ENCODE data around the gene AHCYL2.
"Not testable (repeated sequence)": the region's sequence is repeated elsewhere in the genome, so short reads cannot be mapped to it uniquely, and the experiment has no call there.

Gene AHCYL2

DNA sequence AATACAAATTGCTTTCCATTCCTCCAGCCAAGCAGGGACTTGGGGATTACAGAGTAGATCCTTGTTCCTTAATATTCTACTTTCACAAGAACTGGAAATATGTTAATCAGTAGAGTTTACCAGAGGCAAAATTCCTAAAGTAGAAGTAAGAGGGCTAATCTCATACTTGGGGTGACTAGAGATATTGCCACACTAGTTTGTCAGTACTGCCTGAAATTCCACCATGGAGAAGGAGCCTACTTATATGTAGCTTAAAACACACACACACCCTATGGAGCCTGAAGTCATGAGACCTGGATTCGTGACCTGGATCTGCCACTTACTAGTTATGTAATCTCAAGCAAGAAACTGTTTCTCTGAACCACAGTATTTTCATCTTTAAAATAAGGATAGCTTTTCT is 243.3 kb downstream of the AHCYL2 start:
- no peak for DNase-seq (ENCODE audit: extremely low spot score)
- ChIA-PET CTCF (no interaction called here), POLR2A (no interaction called here)
- TF ChIP-seq L3MBTL2 (conservative IDR thresholded peaks at IDR 0.05) (no peak), TARDBP (IDR thresholded peaks at IDR 0.05) (no peak), SUZ12 (IDR thresholded peaks at IDR 0.05) (no peak), FOXK2 (IDR thresholded peaks at IDR 0.05) (no peak), SP1 (IDR thresholded peaks at IDR 0.05) (no peak), BHLHE40 (IDR thresholded peaks at IDR 0.05; ENCODE audit: borderline replicate concordance) (no peak), ARNT (IDR thresholded peaks at IDR 0.05) (no peak), CTBP1 (IDR thresholded peaks at IDR 0.05; ENCODE audit: borderline replicate concordance) (no peak), LEF1 (IDR thresholded peaks at IDR 0.05; ENCODE audit: borderline replicate concordance) (no peak), ZNF384 (IDR thresholded peaks at IDR 0.05) (no peak), FOXM1 (IDR thresholded peaks at IDR 0.05; ENCODE audit: borderline replicate concordance) (no peak)
- TF ChIP-seq, protein P1, sequence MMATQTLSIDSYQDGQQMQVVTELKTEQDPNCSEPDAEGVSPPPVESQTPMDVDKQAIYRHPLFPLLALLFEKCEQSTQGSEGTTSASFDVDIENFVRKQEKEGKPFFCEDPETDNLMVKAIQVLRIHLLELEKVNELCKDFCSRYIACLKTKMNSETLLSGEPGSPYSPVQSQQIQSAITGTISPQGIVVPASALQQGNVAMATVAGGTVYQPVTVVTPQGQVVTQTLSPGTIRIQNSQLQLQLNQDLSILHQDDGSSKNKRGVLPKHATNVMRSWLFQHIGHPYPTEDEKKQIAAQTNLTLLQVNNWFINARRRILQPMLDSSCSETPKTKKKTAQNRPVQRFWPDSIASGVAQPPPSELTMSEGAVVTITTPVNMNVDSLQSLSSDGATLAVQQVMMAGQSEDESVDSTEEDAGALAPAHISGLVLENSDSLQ (IDR thresholded peaks at IDR 0.05) = no peak

GRCh38 chr7:129468547-129468946 is 243.7 kb downstream of the AHCYL2 start:
- POLR2A ChIA-PET = no interaction called here
- CTCF ChIA-PET = no interaction called here
- TF ChIP-seq CTBP1 (IDR thresholded peaks at IDR 0.05; ENCODE audit: borderline replicate concordance) = no peak
- TF ChIP-seq ELF4 (IDR thresholded peaks at IDR 0.05) = no peak
- TF ChIP-seq L3MBTL2 (conservative IDR thresholded peaks at IDR 0.05) = no peak
- no peak for TF ChIP-seq FOXM1 (IDR thresholded peaks at IDR 0.05; ENCODE audit: borderline replicate concordance)
- TF ChIP-seq FOXA1 (IDR thresholded peaks at IDR 0.05) = no peak
- TF ChIP-seq ZNF384 (IDR thresholded peaks at IDR 0.05) = no peak
- TF ChIP-seq TARDBP (IDR thresholded peaks at IDR 0.05) = no peak
- no peak for TF ChIP-seq BHLHE40 (IDR thresholded peaks at IDR 0.05; ENCODE audit: borderline replicate concordance)
- no peak for TF ChIP-seq SP1 (IDR thresholded peaks at IDR 0.05)
- TF ChIP-seq NFRKB (IDR thresholded peaks at IDR 0.05) = no peak
- no peak for TF ChIP-seq HDGF (IDR thresholded peaks at IDR 0.05; ENCODE audit: borderline replicate concordance)
- no peak for DNase-seq (ENCODE audit: extremely low spot score)

DNA sequence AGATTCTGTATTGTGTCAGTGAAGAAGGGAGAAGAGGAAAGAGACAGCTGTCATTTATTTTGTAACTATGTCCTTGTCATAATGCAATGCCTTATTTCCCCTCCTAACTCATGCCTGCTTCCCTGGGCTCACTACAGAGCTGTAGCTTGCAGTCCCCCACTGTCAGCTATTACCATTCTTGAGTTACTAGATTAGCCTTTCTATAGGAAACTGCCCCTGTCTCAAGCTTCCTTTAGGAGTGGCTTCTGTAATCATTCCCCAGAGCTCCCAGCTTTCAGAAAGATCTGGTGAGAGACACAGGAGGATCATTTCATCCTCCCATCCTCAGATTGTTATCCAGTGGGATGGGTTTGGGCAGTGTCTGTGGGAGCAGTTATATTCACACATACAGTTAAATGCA is 245.1 kb downstream of the AHCYL2 start:
- POLR2A ChIA-PET = no interaction called here
- no peak for TF ChIP-seq FOXA1 (IDR thresholded peaks at IDR 0.05)
- TF ChIP-seq, protein P1 (IDR thresholded peaks at IDR 0.05) = no peak
- TF ChIP-seq SUZ12 (IDR thresholded peaks at IDR 0.05) = no peak
- no peak for TF ChIP-seq ELF4 (IDR thresholded peaks at IDR 0.05)
- TF ChIP-seq L3MBTL2 (conservative IDR thresholded peaks at IDR 0.05) = no peak
- TF ChIP-seq TARDBP (IDR thresholded peaks at IDR 0.05) = no peak
- TF ChIP-seq SP1 (IDR thresholded peaks at IDR 0.05) = no peak
- no peak for DNase-seq (ENCODE audit: extremely low spot score)
- CTCF ChIA-PET = interaction anchor here (0.7 to 2.9 kb wide), 2 partner anchors 76 to 101 kb away, joined by 3 to 27 read pairs; no protein-coding TSS in a partner anchor

DNA sequence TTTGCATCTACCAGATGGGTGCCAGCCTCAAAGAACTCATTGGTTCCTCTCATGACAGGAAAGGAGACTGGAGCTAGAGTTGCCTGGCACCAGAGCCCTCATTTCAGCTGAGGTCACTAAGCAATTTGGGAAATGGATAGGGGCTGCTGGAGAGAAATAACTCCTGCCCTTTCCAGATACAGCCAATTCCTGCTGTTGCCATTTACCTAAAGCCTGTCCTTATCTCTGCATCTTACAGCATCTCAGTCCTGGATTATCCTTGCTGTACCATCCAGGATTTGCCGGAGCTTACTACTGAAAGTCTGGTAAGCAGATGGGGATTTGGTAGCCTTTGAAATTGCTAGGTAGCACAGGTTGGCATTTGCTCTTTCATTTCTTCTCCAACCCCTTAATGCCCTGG is 245.6 kb downstream of the AHCYL2 start:
- ChIA-PET POLR2A (no interaction called here), CTCF (interaction anchor here (2.9 kb wide), 1 partner anchor 101 kb away, joined by 27 read pairs; no protein-coding TSS in a partner anchor)
- TF ChIP-seq LEF1 (IDR thresholded peaks at IDR 0.05; ENCODE audit: borderline replicate concordance) = no peak
- no peak for TF ChIP-seq L3MBTL2 (conservative IDR thresholded peaks at IDR 0.05)
- no peak for TF ChIP-seq TARDBP (IDR thresholded peaks at IDR 0.05)
- TF ChIP-seq ARNT (IDR thresholded peaks at IDR 0.05) = no peak
- no peak for TF ChIP-seq ELF4 (IDR thresholded peaks at IDR 0.05)
- no peak for TF ChIP-seq SP1 (IDR thresholded peaks at IDR 0.05)
- no peak for TF ChIP-seq BHLHE40 (IDR thresholded peaks at IDR 0.05; ENCODE audit: borderline replicate concordance)
- no peak for DNase-seq (ENCODE audit: extremely low spot score)

- DNase-seq (ENCODE audit: extremely low spot score) = no peak
- TF ChIP-seq L3MBTL2 (conservative IDR thresholded peaks at IDR 0.05) (no peak), LEF1 (IDR thresholded peaks at IDR 0.05; ENCODE audit: borderline replicate concordance) (no peak), ARNT (IDR thresholded peaks at IDR 0.05) (no peak)
- TF ChIP-seq, protein P1 (IDR thresholded peaks at IDR 0.05) = no peak
- ChIA-PET CTCF (interaction anchor here (0.6 to 2.9 kb wide), 5 partner anchors 12 to 253 kb away, joined by 3 to 27 read pairs (median 3); no protein-coding TSS in a partner anchor), POLR2A (no interaction called here)
Observed at GRCh38 chr7:129471402-129471827, 246.6 kb downstream of the AHCYL2 start.

DNA sequence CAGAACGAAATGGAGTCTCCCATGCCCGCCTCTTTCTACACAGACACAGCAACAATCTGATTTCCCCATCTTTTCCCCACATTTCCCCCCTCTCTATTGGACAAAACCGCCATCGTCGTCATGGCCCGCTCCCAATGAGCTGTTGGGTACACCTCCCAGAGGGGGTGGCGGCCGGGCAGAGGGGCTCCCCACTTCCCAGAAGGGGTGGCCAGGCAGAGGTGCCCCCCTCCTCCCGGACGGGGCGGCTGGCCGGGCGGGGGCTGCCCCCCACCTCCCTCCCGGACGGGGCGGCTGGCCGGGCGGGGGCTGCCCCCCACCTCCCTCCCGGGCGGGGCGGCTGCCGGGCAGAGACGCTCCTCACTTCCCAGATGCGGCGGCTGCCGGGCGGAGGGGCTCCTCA is 251.1 kb downstream of the AHCYL2 start:
- DNase-seq (ENCODE audit: extremely low spot score); CTCF ChIA-PET; POLR2A ChIA-PET: not testable (repeated sequence)

DNA sequence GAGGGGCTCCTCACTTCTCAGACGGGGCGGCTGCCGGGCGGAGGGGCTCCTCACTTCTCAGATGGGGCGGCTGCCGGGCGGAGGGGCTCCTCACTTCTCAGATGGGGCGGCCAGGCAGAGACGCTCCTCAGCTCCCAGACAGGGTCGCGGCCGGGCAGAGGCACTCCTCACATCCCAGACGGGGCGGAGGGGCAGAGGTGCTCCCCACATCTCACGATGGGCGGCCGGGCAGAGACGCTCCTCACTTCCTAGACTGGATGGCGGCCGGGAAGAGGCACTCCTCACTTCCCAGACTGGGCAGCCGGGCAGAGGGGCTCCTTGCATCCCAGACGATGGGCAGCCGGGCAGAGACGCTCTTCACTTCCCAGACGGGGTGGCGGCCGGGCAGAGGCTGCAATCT is 251.6 kb downstream of the AHCYL2 start:
- CTCF ChIA-PET; DNase-seq (ENCODE audit: extremely low spot score); POLR2A ChIA-PET: not testable (repeated sequence)

Data from HEK293T (cell line).